Neuronal stem cell (in vitro differentiated cells): ENCODE results near the gene VAMP7.
"Not testable (repeated sequence)": the region's sequence is repeated elsewhere in the genome, so short reads cannot be mapped to it uniquely, and the experiment has no call there.

Experiments
- DNase-seq: peaks from one replicate; pipeline ENCODE4 v3.0.0-alpha.2; 2013; ENCODE audit warnings: low spot score
- H2AFZ ChIP-seq: one replicate; pipeline ENCODE4 v1.6.1; 2013; ENCODE audit warnings: mild to moderate bottlenecking, low read length, inconsistent platforms
- H2AK5ac ChIP-seq: 2 replicates; pipeline ENCODE4 v1.6.1; 2013; ENCODE audit warnings: low read depth, mild to moderate bottlenecking, inconsistent platforms, low read length, moderate library complexity, mixed read lengths
- H2BK120ac ChIP-seq: 2 replicates; pipeline ENCODE4 v1.6.1; 2013; ENCODE audit warnings: low read depth, mild to moderate bottlenecking, inconsistent platforms, low read length, moderate library complexity, mixed read lengths
- H2BK12ac ChIP-seq: one replicate; pipeline ENCODE4 v1.6.1; 2013; ENCODE audit warnings: low read length, inconsistent platforms
- H2BK15ac ChIP-seq: 2 replicates; pipeline ENCODE4 v1.6.1; 2013; ENCODE audit warnings: mild to moderate bottlenecking, low read length, inconsistent platforms, mixed read lengths
- H2BK5ac ChIP-seq: one replicate; pipeline ENCODE4 v1.6.1; 2013; ENCODE audit warnings: inconsistent platforms, mild to moderate bottlenecking, low read length, moderate library complexity
- H3K14ac ChIP-seq: one replicate; pipeline ENCODE4 v1.6.1; 2013; ENCODE audit warnings: low read length, inconsistent platforms
- H3K18ac ChIP-seq: 2 replicates; pipeline ENCODE4 v1.6.1; 2013; ENCODE audit warnings: low read length, inconsistent platforms
- H3K23ac ChIP-seq: 2 replicates; pipeline ENCODE4 v1.6.1; 2013; ENCODE audit warnings: low read depth, mild to moderate bottlenecking, mixed read lengths, low read length, inconsistent platforms; ENCODE audit not compliant: poor library complexity
- H3K27ac ChIP-seq: replicated peaks from 3 replicates; pipeline ENCODE4 v1.5.1; 2013; ENCODE audit warnings: low read length, inconsistent platforms
- H3K27me3 ChIP-seq, 3 experiments: 2 replicates each; pipeline ENCODE4 v1.6.1; 2013; ENCODE audit warnings: low read length in 3 of 3, mild to moderate bottlenecking in 2 of 3, inconsistent platforms in 1 of 3, low read depth in 1 of 3, mixed read lengths in 1 of 3, moderate library complexity in 1 of 3; ENCODE audit not compliant: control insufficient read depth in 3 of 3, insufficient read depth in 3 of 3
- H3K36me3 ChIP-seq, 2 donors: replicated peaks in 1 of 2; 2 replicates each; pipeline ENCODE4 v1.6.1; 2013; ENCODE audit warnings: low read length in 2 of 2; ENCODE audit not compliant: control insufficient read depth in 2 of 2, insufficient read depth in 2 of 2
- H3K4ac ChIP-seq: 2 replicates; pipeline ENCODE4 v1.6.1; 2013; ENCODE audit warnings: inconsistent platforms, mild to moderate bottlenecking, low read length, moderate library complexity
- H3K4me1 ChIP-seq, 2 donors: 1 replicate in 1 of 2; 2 replicates in 1 of 2; pipeline ENCODE4 v1.6.1; 2013; ENCODE audit warnings: low read length in 2 of 2, low read depth in 1 of 2; ENCODE audit not compliant: control insufficient read depth in 2 of 2, insufficient read depth in 1 of 2
- H3K4me2 ChIP-seq: one replicate; pipeline ENCODE4 v1.6.1; 2013; ENCODE audit warnings: mild to moderate bottlenecking, low read length, inconsistent platforms; ENCODE audit not compliant: insufficient read depth, poor library complexity, severe bottlenecking
- H3K4me3 ChIP-seq, 2 donors: 2 replicates each; pipeline ENCODE4 v1.5.1; 2013; ENCODE audit warnings: low read length in 2 of 2, mild to moderate bottlenecking in 2 of 2, inconsistent platforms in 1 of 2, moderate library complexity in 1 of 2
- H3K79me1 ChIP-seq: one replicate; pipeline ENCODE4 v1.6.1; 2013; ENCODE audit warnings: low read depth, mild to moderate bottlenecking, inconsistent platforms, low read length, moderate library complexity
- H3K9ac ChIP-seq: one replicate; pipeline ENCODE4 v1.6.1; 2013; ENCODE audit warnings: mild to moderate bottlenecking, low read depth, low read length, inconsistent platforms; ENCODE audit not compliant: poor library complexity
- H3K9me3 ChIP-seq, 2 donors: replicated peaks in 1 of 2; 2 replicates each; pipeline versions ENCODE3 to v1.6.1; 2013; ENCODE audit warnings: low read length in 2 of 2, mild to moderate bottlenecking in 2 of 2, inconsistent platforms in 1 of 2, low read depth in 1 of 2, mixed read lengths in 1 of 2, moderate library complexity in 1 of 2; ENCODE audit not compliant: control insufficient read depth in 2 of 2, insufficient read depth in 1 of 2
- H4K8ac ChIP-seq: one replicate; pipeline ENCODE4 v1.6.1; 2013; ENCODE audit warnings: low read depth, mild to moderate bottlenecking, inconsistent platforms, low read length, moderate library complexity
- H4K91ac ChIP-seq: one replicate; pipeline ENCODE4 v1.6.1; 2013; ENCODE audit warnings: low read length, low read depth, mild to moderate bottlenecking, inconsistent platforms; ENCODE audit not compliant: poor library complexity
- WGBS, 2 donors: extraction: QIAGEN DNeasy Blood & Tissue Kit; methylation state at CpG; one replicate each; pipeline ENCODE4 v1.1.7; 2013; ENCODE audit warnings: missing lambda C conversion rate in 2 of 2, mixed read lengths in 1 of 2; ENCODE audit not compliant: insufficient read length in 2 of 2, insufficient replicate concordance in 1 of 2; ENCODE audit errors: extremely low coverage in 2 of 2; 5-methylcytosine and 5-hydroxymethylcytosine counted together

Gene VAMP7

DNA sequence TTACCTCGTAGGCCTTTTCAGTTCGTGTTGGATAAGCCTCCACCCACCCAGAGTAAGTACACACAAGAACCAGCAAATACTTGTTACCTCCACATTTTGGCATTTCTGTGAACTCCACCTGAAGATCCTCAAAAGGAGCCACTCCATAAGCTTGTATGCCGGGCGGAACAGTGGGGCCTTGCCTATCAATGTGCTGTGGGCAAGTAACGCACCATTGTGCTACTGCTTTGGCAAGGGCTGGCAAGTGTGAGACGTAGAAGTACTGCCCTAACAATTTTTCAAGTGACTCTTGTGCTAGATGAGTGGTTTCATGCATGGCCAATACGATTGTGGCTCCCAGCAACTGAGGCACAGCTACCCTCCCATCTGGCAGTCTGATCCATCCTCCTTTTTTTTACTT is 91.1 kb downstream of the VAMP7 start:
- H2AFZ ChIP-seq, H3K27ac ChIP-seq, H3K4me1 ChIP-seq, H3K9ac ChIP-seq, H2AK5ac ChIP-seq, H4K91ac ChIP-seq, H2BK120ac ChIP-seq, H3K4ac ChIP-seq, H3K4me3 ChIP-seq, H3K79me1 ChIP-seq, H3K27me3 ChIP-seq, H2BK15ac ChIP-seq, H3K36me3 ChIP-seq, DNase-seq, H4K8ac ChIP-seq, H3K14ac ChIP-seq, H3K18ac ChIP-seq, H2BK12ac ChIP-seq, H3K4me2 ChIP-seq, H2BK5ac ChIP-seq, H3K9me3 ChIP-seq, H3K23ac ChIP-seq: not testable (repeated sequence)
- no CpG with 5 or more reads among the region's 7 CpGs for WGBS, 2 donors

DNA sequence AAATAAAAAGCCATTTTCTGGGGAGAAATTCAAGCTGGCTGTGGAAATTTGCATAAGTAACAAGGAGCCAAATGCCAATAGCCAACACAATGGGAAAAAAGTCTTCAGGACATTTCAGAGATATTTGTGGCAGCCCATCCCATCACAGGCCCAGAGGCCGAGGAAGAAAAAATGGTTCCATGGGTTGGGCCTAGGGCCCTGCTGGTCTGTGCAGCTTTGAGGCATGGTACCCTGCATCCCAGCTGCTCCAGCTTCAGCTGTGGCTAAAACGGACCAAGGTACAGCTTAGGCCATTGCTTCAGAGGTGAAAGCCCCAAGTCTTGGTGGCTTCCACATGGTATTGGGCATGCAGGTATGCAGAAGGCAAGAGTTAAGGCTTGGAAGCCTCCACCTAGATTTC is 102.2 kb downstream of the VAMP7 start:
- H3K36me3 ChIP-seq: no peaks in the 10 kb centered on the region
- H3K79me1 ChIP-seq: no peaks in the 10 kb centered on the region
- no peak overlapping the region for H2AFZ ChIP-seq
- H2BK15ac ChIP-seq: no peak overlapping the region
- H3K4me2 ChIP-seq: no peak overlapping the region
- peaks cover 0 to 6% (median 0%) of the 10 kb centered on the region in 3 experiments for H3K27me3 ChIP-seq
- H3K9me3 ChIP-seq: peaks cover 0 to 11% of the 10 kb centered on the region in 2 donors
- H4K8ac ChIP-seq: no peak overlapping the region
- no peak overlapping the region for H2BK5ac ChIP-seq
- H3K4me1 ChIP-seq: no peaks in the 10 kb centered on the region
- no peak overlapping the region for H2AK5ac ChIP-seq
- no CpG with 5 or more reads among the region's 2 CpGs for WGBS, 2 donors
- H3K4me3 ChIP-seq: no peak overlapping the region
- no peak overlapping the region for H2BK12ac ChIP-seq
- H3K23ac ChIP-seq: no peak overlapping the region
- no peak for DNase-seq
- H3K4ac ChIP-seq: no peak overlapping the region
- H3K27ac ChIP-seq: no peak overlapping the region
- H3K14ac ChIP-seq: no peak overlapping the region
- H4K91ac ChIP-seq: no peak overlapping the region
- no peak overlapping the region for H3K9ac ChIP-seq
- H2BK120ac ChIP-seq: no peak overlapping the region
- no peak overlapping the region for H3K18ac ChIP-seq

DNA sequence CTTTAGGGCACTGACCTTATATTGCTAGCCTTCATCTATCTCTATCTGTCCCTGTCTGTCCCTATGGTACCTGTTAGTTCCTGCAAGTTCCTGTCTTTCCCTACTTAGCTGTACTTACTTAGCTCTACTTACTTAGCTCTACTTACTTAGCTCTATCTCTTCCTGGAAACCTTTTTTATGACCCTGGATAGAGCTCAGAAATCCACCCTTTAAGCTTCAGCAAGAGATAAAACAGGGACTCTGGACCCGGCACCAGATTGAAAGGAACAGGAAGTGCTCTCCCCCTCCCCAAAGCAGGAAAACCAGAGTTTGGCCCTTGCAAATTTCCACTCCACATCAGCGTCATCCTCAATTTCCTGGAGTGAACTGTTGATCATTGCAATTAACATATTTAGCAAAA is 104.1 kb downstream of the VAMP7 start:
- H3K4me1 ChIP-seq: no peaks in the 10 kb centered on the region
- H2BK5ac ChIP-seq: no peak overlapping the region
- no peak overlapping the region for H4K8ac ChIP-seq
- no CpG with 5 or more reads among the region's 2 CpGs for WGBS, 2 donors
- no peak overlapping the region for H3K4me3 ChIP-seq
- H3K27ac ChIP-seq: no peak overlapping the region
- peaks cover 0 to 18% of the 10 kb centered on the region in 2 donors for H3K9me3 ChIP-seq
- no peak overlapping the region for H3K14ac ChIP-seq
- no peak for DNase-seq
- H3K36me3 ChIP-seq: no peaks in the 10 kb centered on the region
- no peak overlapping the region for H2AFZ ChIP-seq
- H2BK12ac ChIP-seq: no peak overlapping the region
- H2AK5ac ChIP-seq: no peak overlapping the region
- H3K18ac ChIP-seq: no peak overlapping the region
- H2BK120ac ChIP-seq: no peak overlapping the region
- no peak overlapping the region for H3K9ac ChIP-seq
- H3K79me1 ChIP-seq: no peaks in the 10 kb centered on the region
- H3K23ac ChIP-seq: no peak overlapping the region
- no peak overlapping the region for H3K4me2 ChIP-seq
- peaks cover 0 to 4% (median 0%) of the 10 kb centered on the region in 3 experiments for H3K27me3 ChIP-seq
- no peak overlapping the region for H2BK15ac ChIP-seq
- H3K4ac ChIP-seq: no peak overlapping the region
- no peak overlapping the region for H4K91ac ChIP-seq

DNA sequence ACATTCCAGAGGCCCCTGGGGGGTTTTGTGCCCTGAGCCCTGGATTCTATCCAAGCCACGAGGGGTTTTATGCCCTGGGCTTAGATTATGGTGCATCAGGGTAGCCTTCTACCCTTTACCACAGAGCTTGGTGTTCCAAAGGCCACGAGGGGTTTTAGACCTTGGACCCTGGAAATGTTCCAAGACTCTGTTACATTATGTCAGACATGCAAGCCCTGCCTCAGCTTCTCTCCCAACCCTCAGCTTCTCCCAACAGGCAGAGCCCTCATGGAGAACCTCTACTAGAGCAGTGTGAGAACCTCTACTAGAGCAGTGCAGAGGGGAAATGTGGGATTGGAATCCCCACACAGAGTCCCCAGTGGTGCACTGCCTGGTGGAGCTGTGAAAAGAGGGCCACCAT is 105.8 kb downstream of the VAMP7 start:
- not testable (repeated sequence) for H3K36me3 ChIP-seq, H3K4ac ChIP-seq, H2BK120ac ChIP-seq, H3K4me2 ChIP-seq, H3K14ac ChIP-seq, H2BK5ac ChIP-seq, H4K91ac ChIP-seq, H2BK15ac ChIP-seq, H2BK12ac ChIP-seq, H3K9ac ChIP-seq, H3K18ac ChIP-seq, H3K27ac ChIP-seq, H4K8ac ChIP-seq, H3K4me3 ChIP-seq, H2AFZ ChIP-seq, H3K23ac ChIP-seq, H3K4me1 ChIP-seq, H2AK5ac ChIP-seq, H3K27me3 ChIP-seq, DNase-seq, H3K79me1 ChIP-seq
- H3K9me3 ChIP-seq: peaks cover 0 to 19% of the 10 kb centered on the region in 2 donors
- WGBS, 2 donors: no CpG with 5 or more reads among the region's 2 CpGs
